Measurements from ENCODE around the gene GPR45.

DNA sequence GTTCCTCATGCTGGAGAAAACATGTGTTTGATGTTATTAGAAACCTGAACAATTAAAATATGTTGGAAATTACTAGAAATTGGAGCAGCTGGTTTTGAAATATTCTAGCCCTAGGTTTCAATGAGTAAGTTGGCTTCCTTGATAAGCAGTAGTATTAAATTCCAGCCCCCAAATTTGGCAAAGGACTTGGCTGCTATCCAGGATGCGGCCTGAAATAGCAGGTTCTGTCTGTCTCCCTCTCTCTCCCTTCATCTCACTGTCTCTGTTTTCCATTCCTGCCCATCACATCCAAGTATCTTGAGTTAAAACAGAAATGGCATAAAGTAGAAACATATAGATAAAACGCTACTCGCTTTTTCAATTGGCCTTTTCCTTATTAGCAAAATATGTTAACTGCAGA, 20.9 kb upstream of the GPR45 start:
- TF ChIP-seq, protein P1, sequence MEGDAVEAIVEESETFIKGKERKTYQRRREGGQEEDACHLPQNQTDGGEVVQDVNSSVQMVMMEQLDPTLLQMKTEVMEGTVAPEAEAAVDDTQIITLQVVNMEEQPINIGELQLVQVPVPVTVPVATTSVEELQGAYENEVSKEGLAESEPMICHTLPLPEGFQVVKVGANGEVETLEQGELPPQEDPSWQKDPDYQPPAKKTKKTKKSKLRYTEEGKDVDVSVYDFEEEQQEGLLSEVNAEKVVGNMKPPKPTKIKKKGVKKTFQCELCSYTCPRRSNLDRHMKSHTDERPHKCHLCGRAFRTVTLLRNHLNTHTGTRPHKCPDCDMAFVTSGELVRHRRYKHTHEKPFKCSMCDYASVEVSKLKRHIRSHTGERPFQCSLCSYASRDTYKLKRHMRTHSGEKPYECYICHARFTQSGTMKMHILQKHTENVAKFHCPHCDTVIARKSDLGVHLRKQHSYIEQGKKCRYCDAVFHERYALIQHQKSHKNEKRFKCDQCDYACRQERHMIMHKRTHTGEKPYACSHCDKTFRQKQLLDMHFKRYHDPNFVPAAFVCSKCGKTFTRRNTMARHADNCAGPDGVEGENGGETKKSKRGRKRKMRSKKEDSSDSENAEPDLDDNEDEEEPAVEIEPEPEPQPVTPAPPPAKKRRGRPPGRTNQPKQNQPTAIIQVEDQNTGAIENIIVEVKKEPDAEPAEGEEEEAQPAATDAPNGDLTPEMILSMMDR (IDR thresholded peaks at IDR 0.05), result no peak
- TF ChIP-seq POLR2A (IDR thresholded peaks at IDR 0.05), result no peak
